ENCODE measurements around the gene PDE4D. TPM values are rescaled to one million over a fixed set of nuclear protein-coding genes. Genes with fewer than 3 reads are reported as not detected.
"Not testable (repeated sequence)": the region's sequence is repeated elsewhere in the genome, so short reads cannot be mapped to it uniquely, and the experiment has no call there.

The PDE4D gene
- total RNA-seq, 2 experiments from 2014 or later = 68.5 to 69.8 TPM

DNA sequence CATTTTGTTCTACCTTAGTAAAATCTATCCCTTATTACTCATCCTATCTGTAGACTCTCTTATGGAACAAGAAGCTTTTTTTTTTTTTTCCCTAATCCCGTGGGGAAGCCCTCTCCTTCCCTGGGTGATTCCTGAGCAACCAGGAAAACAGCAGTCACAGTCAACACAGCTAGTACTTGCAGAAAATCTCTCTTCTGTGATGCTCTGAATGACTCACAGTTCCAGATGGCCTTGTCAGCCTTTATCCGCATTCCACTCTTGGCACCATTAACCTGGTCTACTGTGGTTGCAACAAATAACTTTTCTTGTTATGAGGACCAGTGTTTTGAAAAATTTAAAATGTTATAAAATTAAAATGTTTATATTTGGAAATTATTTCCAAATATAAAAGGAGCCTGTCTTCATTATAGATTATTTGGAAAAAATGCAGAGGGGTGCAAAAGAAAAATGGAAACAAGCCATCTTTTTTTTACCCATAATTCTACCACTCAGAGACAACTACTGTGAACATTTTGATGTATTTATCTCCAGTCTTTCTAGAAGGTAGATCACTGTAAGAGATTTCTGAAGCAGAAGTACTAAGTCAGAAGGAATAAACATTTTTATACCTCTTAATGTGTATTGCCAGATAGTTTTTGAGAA lies 824.0 kb downstream of the PDE4D start:
- ATAC-seq (no peak), DNase-seq (no peak)
- peaks cover 5% of the 10 kb centered on the region for H3K27me3 Mint-ChIP-seq
- no peak overlapping the region for H3K27ac Mint-ChIP-seq
- no peaks in the 10 kb centered on the region for H3K9me3 Mint-ChIP-seq (ENCODE audit: low read depth)
- H3K36me3 Mint-ChIP-seq (ENCODE audit: low read depth) = no peaks in the 10 kb centered on the region
- intact Hi-C loops (cut with DNase I, micrococcal nuclease) = no loop called here
- POLR2A ChIA-PET = no interaction called here
- H3K4me1 Mint-ChIP-seq = peaks cover 6% of the 10 kb centered on the region
- H3K4me3 Mint-ChIP-seq = no peak overlapping the region
- CTCF ChIA-PET = no interaction called here

DNA sequence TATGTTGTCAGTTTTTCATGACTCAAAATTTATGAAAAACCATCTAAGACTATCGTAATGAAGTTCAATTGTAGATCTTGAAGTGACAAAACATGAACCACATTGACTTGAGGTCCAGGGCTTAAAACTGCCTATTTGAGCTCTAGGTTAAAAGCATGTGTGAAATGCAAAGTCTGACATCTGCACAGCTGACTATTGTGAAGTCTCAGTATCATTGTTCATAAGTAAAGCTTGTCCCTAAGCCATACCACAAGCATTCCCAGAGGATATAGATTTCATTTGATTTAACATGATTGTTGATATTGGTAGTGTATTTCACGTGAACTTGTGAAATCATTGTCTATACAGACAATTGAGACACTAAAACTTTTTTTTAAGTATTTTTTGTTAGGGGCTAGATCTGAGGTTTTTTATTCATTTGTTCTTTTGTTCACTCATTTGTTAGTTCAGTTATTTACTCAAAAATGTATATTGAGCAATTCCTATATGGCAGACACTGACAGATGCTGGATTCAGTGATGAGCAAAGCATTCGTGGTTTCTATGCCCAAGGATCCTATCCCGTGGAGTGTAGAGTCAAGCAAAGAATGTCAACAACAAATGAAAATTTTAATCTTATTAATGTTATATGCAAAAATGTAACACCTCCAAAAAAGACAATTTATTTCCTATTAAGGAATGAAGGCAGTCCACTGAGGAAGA lies 825.4 kb downstream of the PDE4D start:
- H3K27ac Mint-ChIP-seq = peak overlapping the region; percentile 10
- CTCF ChIA-PET = interaction anchor here (0.5 kb wide), 1 partner anchor 1583 kb away, joined by 3 read pairs; no protein-coding TSS in a partner anchor
- ATAC-seq (no peak), DNase-seq (no peak)
- H3K9me3 Mint-ChIP-seq (ENCODE audit: low read depth) = no peaks in the 10 kb centered on the region
- POLR2A ChIA-PET = no interaction called here
- intact Hi-C loops (cut with DNase I, micrococcal nuclease) = no loop called here
- peaks cover 4% of the 10 kb centered on the region for H3K27me3 Mint-ChIP-seq
- H3K36me3 Mint-ChIP-seq (ENCODE audit: low read depth) = no peaks in the 10 kb centered on the region
- H3K4me3 Mint-ChIP-seq = no peak overlapping the region
- peaks cover 6% of the 10 kb centered on the region for H3K4me1 Mint-ChIP-seq

- DNase-seq (no peak), ATAC-seq (peak; percentile 47)
- no peaks in the 10 kb centered on the region for H3K9me3 Mint-ChIP-seq (ENCODE audit: low read depth)
- no peak overlapping the region for H3K4me3 Mint-ChIP-seq
- no peak overlapping the region for H3K27ac Mint-ChIP-seq
- CTCF ChIA-PET = interaction anchor here (0.7 to 1.5 kb wide), 2 partner anchors 299 to 591 kb away, joined by 3 to 4 read pairs; no protein-coding TSS in a partner anchor
- H3K4me1 Mint-ChIP-seq = peaks cover 6% of the 10 kb centered on the region
- POLR2A ChIA-PET = no interaction called here
- H3K36me3 Mint-ChIP-seq (ENCODE audit: low read depth) = no peaks in the 10 kb centered on the region
- intact Hi-C loops (cut with DNase I, micrococcal nuclease) = no loop called here
- peaks cover 2% of the 10 kb centered on the region for H3K27me3 Mint-ChIP-seq
Measured at GRCh38 chr5:59066367-59067163, 827.0 kb downstream of the PDE4D start.

- ATAC-seq (no peak), DNase-seq (no peak)
- Mint-ChIP-seq H3K9me3 (ENCODE audit: low read depth) (no peaks in the 10 kb centered on the region), H3K27me3 (peaks cover 2% of the 10 kb centered on the region), H3K27ac (no peak overlapping the region), H3K4me3 (no peak overlapping the region), H3K36me3 (ENCODE audit: low read depth) (no peaks in the 10 kb centered on the region), H3K4me1 (peaks cover 6% of the 10 kb centered on the region)
- POLR2A ChIA-PET = no interaction called here
- intact Hi-C loops (cut with DNase I, micrococcal nuclease) = no loop called here
- CTCF ChIA-PET = interaction anchor here (1.5 kb wide), 1 partner anchor 300 kb away, joined by 4 read pairs; no protein-coding TSS in a partner anchor
Measured at GRCh38 chr5:59065554-59065953, 828.0 kb downstream of the PDE4D start.

- H3K4me3 Mint-ChIP-seq = no peak overlapping the region
- no peak for DNase-seq
- POLR2A ChIA-PET = no interaction called here
- H3K4me1 Mint-ChIP-seq = peaks cover 6% of the 10 kb centered on the region
- H3K27me3 Mint-ChIP-seq = peaks cover 4% of the 10 kb centered on the region
- H3K36me3 Mint-ChIP-seq (ENCODE audit: low read depth) = no peaks in the 10 kb centered on the region
- no peak overlapping the region for H3K27ac Mint-ChIP-seq
- intact Hi-C loops (cut with DNase I, micrococcal nuclease) = no loop called here
- no peak for ATAC-seq
- H3K9me3 Mint-ChIP-seq (ENCODE audit: low read depth) = no peaks in the 10 kb centered on the region
- CTCF ChIA-PET = no interaction called here
Measured at GRCh38 chr5:59064293-59064692, 829.2 kb downstream of the PDE4D start.

DNA sequence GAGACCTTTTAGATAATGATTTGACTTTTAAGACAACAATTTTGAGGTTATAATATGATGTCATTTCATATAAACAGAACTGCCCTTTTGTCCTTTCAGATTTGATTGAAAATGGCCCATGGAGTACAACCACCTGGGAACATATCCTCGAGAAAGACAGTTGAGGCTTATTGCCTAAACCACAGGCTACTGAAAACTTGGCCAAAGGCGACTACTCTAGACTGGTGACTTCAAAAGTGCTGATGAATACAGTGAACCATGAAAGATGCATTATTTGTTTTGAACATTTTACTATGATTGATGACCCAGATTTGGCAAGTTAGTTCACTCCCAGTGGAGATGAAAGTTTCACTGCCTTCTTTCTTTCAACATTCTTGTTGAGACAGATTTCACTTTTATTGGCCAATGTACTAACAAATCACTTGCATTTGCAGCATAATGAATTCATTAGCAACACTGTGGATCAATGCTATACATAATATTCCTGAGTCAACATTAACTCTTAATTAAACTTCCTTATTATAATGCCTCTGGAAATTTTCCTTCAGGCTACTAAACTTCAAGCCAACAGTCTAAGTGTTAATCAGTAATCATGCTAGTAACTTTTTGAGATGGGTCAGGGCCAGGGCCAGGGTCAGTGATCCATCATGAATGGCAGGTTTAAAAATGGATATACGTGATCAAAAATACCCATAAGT lies 830.4 kb downstream of the PDE4D start:
- H3K36me3 Mint-ChIP-seq (ENCODE audit: low read depth) = no peaks in the 10 kb centered on the region
- no peak for DNase-seq
- no peak overlapping the region for H3K4me3 Mint-ChIP-seq
- H3K27me3 Mint-ChIP-seq = peaks cover 4% of the 10 kb centered on the region
- ChIA-PET CTCF (no interaction called here), POLR2A (no interaction called here)
- intact Hi-C loops (cut with DNase I, micrococcal nuclease) = no loop called here
- H3K4me1 Mint-ChIP-seq = peaks cover 8% of the 10 kb centered on the region
- H3K27ac Mint-ChIP-seq = no peak overlapping the region
- no peaks in the 10 kb centered on the region for H3K9me3 Mint-ChIP-seq (ENCODE audit: low read depth)
- ATAC-seq = no peak

GRCh38 chr5:59061377-59061776 lies 832.1 kb downstream of the PDE4D start:
- no peak for DNase-seq
- POLR2A ChIA-PET = no interaction called here
- no peaks in the 10 kb centered on the region for H3K9me3 Mint-ChIP-seq (ENCODE audit: low read depth)
- H3K27ac Mint-ChIP-seq = no peak overlapping the region
- peaks cover 7% of the 10 kb centered on the region for H3K4me1 Mint-ChIP-seq
- no peaks in the 10 kb centered on the region for H3K36me3 Mint-ChIP-seq (ENCODE audit: low read depth)
- ATAC-seq = no peak
- intact Hi-C loops (cut with DNase I, micrococcal nuclease) = no loop called here
- H3K4me3 Mint-ChIP-seq = no peak overlapping the region
- CTCF ChIA-PET = interaction anchor here (1.3 to 1.4 kb wide), 2 partner anchors 64 to 112 kb away, joined by 3 to 5 read pairs; no protein-coding TSS in a partner anchor
- H3K27me3 Mint-ChIP-seq = peaks cover 4% of the 10 kb centered on the region

DNA sequence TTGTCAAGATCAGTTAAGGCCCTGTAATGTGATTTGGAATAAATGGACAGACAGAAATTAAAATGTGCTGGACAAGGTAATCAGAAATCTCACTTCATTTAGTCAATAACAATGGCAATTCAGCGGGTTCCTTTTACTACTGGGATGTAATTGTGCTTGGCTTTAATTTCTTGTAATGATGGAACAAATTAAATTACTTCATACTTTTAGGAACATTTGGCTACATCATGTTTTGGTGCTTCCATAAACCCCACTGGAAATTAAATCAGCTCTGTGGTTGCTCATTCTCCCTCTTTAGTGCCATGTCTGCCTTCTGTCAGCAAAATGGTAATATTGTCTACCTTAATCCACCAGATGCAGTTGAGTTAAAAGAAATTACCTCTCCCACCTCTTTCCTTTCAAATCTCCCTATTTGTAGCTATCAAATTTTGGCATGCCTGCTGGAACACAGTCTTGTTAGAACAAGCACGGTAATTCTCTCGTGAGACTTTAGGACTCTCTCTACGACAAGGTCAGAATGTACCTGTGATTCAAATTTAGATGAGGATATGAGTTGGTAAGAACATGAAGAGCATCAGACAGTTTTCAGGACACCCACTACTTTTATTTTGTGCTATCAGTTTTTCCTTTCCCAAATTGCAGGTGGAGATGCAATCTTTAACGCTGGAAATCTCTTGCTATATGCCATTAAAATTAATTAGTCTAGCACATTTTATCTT lies 834.4 kb downstream of the PDE4D start:
- Mint-ChIP-seq H3K36me3 (ENCODE audit: low read depth) (no peaks in the 10 kb centered on the region), H3K27me3 (peaks cover 2% of the 10 kb centered on the region), H3K4me1 (peaks cover 3% of the 10 kb centered on the region), H3K9me3 (ENCODE audit: low read depth) (no peaks in the 10 kb centered on the region), H3K27ac (no peak overlapping the region), H3K4me3 (no peak overlapping the region)
- intact Hi-C loops (cut with DNase I, micrococcal nuclease) = no loop called here
- ATAC-seq (no peak), DNase-seq (no peak)
- POLR2A ChIA-PET = no interaction called here
- CTCF ChIA-PET = interaction anchor here (0.6 to 1.9 kb wide), 5 partner anchors 13 to 115 kb away, joined by 3 to 5 read pairs (median 5); no protein-coding TSS in a partner anchor

- Mint-ChIP-seq H3K27ac (no peak overlapping the region), H3K4me1 (peaks cover 3% of the 10 kb centered on the region), H3K9me3 (ENCODE audit: low read depth) (no peaks in the 10 kb centered on the region), H3K4me3 (no peak overlapping the region), H3K36me3 (ENCODE audit: low read depth) (no peaks in the 10 kb centered on the region), H3K27me3 (peaks cover 2% of the 10 kb centered on the region)
- POLR2A ChIA-PET = no interaction called here
- intact Hi-C loops (cut with DNase I, micrococcal nuclease) = no loop called here
- CTCF ChIA-PET = interaction anchor here (0.7 to 1.9 kb wide), 4 partner anchors 12 to 270 kb away, joined by 3 to 5 read pairs (median 4); no protein-coding TSS in a partner anchor
- no peak for ATAC-seq
- no peak for DNase-seq
Measured at GRCh38 chr5:59058237-59058636, 835.3 kb downstream of the PDE4D start.

DNA sequence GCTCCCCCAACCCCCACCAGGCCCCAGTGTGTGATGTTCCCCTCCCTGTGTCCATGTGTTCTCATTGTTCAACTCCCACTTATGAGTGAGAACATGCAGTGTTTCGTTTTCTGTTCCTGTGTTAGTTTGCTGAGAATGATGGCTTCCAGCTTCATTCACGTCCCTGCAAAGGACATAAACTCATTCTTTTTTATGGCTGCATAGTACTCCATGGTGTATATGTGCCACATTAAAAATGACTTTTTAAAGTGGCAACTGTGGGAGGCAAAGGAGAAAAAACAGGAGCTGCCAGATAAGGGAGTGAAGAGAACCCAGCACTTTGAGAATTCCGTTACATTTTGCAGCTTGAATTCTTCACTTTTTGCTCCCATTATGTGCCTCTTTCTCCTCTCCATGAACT lies 836.9 kb downstream of the PDE4D start:
- intact Hi-C loops (cut with DNase I, micrococcal nuclease); H3K27ac Mint-ChIP-seq; H3K27me3 Mint-ChIP-seq; H3K9me3 Mint-ChIP-seq (ENCODE audit: low read depth); H3K4me1 Mint-ChIP-seq; H3K36me3 Mint-ChIP-seq (ENCODE audit: low read depth); DNase-seq; ATAC-seq; POLR2A ChIA-PET; H3K4me3 Mint-ChIP-seq: not testable (repeated sequence)
- CTCF ChIA-PET = interaction anchor here (1.0 to 1.6 kb wide), 3 partner anchors 16 to 31 kb away, joined by 3 to 5 read pairs (median 3); no protein-coding TSS in a partner anchor

Data from activated CD4-positive, alpha-beta T cell treated with anti-CD3 and anti-CD28 coated beads for 36 hours (primary cell).